ENCODE measurements around the gene TRERF1. TPM values are rescaled to one million over a fixed set of nuclear protein-coding genes. Genes with fewer than 3 reads are reported as not detected.

TRERF1 gene
- total RNA-seq, 1 donor from 2014 or later, result 3.8 TPM

DNA sequence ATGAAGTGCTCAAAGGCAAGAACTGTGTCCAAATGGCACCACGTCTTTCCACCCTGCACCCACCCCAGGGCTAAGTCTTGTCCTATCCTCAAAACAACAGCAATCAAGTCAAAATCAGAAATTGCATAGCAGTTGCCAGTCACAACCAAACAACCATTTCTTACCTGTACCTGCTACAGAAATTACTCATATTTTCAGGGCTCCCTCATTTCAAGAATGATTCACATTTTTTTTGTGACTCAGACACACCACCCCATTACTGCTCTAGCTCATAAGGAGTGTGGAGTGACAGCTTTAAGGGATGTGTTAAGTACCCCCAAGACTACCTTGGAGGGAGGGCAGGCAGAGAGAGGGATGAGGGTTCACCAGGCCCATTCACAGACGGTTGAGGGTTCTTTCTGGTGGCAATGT, 111.7 kb downstream of the TRERF1 start:
- Histone ChIP-seq H3K27me3 (no peaks in the 10 kb centered on the region), H3K36me3 (no peaks in the 10 kb centered on the region), H3K4me3 (no peak overlapping the region), H3K9me3 (no peaks in the 10 kb centered on the region), H3K27ac (no peak overlapping the region), H3K4me1 (no peaks in the 10 kb centered on the region)
- DNase-seq (no peak), ATAC-seq (no peak)
- intact Hi-C loops (cut with DNase I), result no loop called here
- TF ChIP-seq, protein P1, sequence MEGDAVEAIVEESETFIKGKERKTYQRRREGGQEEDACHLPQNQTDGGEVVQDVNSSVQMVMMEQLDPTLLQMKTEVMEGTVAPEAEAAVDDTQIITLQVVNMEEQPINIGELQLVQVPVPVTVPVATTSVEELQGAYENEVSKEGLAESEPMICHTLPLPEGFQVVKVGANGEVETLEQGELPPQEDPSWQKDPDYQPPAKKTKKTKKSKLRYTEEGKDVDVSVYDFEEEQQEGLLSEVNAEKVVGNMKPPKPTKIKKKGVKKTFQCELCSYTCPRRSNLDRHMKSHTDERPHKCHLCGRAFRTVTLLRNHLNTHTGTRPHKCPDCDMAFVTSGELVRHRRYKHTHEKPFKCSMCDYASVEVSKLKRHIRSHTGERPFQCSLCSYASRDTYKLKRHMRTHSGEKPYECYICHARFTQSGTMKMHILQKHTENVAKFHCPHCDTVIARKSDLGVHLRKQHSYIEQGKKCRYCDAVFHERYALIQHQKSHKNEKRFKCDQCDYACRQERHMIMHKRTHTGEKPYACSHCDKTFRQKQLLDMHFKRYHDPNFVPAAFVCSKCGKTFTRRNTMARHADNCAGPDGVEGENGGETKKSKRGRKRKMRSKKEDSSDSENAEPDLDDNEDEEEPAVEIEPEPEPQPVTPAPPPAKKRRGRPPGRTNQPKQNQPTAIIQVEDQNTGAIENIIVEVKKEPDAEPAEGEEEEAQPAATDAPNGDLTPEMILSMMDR (IDR thresholded peaks at IDR 0.05), result no peak

DNA sequence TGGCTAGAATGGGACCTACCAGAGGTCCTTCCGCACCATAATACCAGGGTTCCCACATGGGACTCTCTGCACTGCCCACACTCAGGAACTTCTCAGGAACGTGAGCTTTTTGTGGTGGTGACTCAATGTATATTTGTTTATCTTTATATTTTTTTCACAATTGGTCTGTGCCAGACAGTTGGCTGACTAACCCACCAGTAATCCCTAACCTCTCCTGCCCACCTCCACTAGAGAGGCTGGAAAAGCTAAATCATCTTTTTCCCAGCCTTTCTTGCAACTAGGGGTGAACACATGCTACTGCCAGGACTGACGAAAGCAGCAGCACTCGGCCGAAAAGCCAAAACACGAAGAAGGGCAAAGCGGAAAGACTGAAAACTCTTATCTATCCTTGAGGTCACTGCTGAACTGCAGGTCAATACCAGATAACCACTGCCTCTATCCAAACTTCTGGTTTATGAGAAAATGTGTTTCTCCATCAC, 112.9 kb downstream of the TRERF1 start:
- intact Hi-C loops (cut with DNase I), result no loop called here

DNA sequence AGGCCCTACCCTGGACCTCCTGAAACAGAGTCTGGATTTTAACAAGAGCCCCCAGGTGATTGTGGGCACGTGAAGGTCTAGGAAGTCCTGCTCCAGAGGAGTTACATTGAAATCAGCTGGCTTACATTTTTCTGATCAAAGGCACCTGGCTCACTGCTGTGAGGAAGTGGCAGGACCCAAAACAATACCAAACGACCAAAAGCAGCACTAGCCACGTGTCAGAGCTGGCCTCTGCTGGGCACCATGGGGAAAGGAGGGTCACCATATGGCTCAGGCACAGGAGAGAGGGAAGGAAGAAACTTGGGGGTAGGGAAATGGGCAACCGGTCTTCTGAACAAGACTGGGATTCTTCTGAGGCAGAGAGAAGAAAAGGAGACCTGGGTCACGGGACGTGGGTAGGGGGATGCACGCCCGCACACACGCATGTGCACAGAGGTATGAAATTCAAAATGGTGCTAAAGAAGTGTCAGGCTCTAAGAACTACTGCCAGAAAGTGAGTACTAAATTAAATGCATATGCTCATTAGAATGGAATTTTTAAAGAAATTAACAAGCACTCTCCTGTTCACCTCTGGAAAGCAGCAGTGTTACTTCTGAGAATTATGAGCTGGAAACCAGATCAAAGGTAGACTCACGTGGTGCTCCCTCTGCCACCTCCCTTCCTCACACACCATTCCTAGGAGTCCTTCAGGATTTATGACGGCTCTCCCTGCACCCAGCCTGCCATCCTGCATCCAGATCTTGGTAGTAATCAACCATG, 113.6 kb downstream of the TRERF1 start:
- no peak overlapping the region for H3K4me3 ChIP-seq
- no peaks in the 10 kb centered on the region for H3K36me3 ChIP-seq
- H3K27ac ChIP-seq, result no peak overlapping the region
- TF ChIP-seq, protein P1 (IDR thresholded peaks at IDR 0.05), result no peak
- intact Hi-C loops (cut with DNase I), result no loop called here
- no peaks in the 10 kb centered on the region for H3K4me1 ChIP-seq
- DNase-seq, result no peak
- no peak for ATAC-seq
- no peaks in the 10 kb centered on the region for H3K27me3 ChIP-seq
- H3K9me3 ChIP-seq, result no peaks in the 10 kb centered on the region

More for the DNA sequence above, 112.9 kb downstream of the TRERF1 start:
- Histone ChIP-seq H3K27ac (no peak overlapping the region), H3K36me3 (no peaks in the 10 kb centered on the region), H3K4me3 (no peak overlapping the region), H3K9me3 (no peaks in the 10 kb centered on the region), H3K4me1 (no peaks in the 10 kb centered on the region), H3K27me3 (no peaks in the 10 kb centered on the region)
- ATAC-seq, result no peak
- DNase-seq, result no peak
- TF ChIP-seq, protein P1 (IDR thresholded peaks at IDR 0.05), result no peak

DNA sequence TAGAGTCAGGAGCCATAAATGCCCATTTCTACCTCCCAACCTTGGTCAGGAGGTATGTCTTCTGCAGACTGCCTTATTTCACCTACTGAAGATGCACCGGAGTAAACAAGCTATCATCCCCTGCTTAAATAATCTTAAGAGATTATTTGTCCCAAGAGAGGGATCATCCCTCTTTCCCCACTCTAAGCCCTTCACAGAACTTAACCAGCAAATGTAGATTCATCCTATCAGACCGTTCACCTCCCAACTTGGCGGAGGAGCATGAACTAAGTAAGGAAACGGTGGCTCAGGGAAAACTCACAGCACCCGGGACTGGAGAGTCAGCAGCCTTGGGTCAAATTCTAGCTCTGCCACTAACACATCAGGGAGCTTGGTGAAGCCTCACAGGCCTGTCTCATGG, 115.3 kb downstream of the TRERF1 start:
- DNase-seq (no peak), ATAC-seq (no peak)
- Histone ChIP-seq H3K4me3 (no peak overlapping the region), H3K27ac (no peak overlapping the region), H3K36me3 (no peaks in the 10 kb centered on the region), H3K4me1 (no peaks in the 10 kb centered on the region), H3K27me3 (no peaks in the 10 kb centered on the region), H3K9me3 (no peaks in the 10 kb centered on the region)
- intact Hi-C loops (cut with DNase I), result no loop called here
- TF ChIP-seq, protein P1 (IDR thresholded peaks at IDR 0.05), result no peak

DNA sequence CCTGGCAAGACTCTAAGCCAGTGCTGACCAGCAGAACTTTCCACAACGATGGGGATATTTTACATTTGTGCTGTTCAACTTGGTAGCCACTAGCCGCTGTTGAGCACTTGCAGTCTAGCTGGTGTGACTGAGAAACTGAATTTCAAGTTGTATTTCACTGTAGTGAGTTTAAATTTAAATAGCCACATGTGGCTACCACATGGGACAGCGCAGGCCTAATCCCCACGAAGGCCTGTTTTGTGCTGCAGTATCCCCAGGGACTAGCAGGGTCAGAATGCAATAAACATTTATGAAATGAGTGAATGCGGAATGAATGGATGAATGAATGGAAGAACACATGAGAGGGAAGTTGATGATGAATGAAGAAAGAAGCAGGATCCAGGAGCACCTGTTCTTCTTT, 115.8 kb downstream of the TRERF1 start:
- Histone ChIP-seq H3K27ac (no peak overlapping the region), H3K36me3 (no peaks in the 10 kb centered on the region), H3K9me3 (no peaks in the 10 kb centered on the region), H3K27me3 (no peaks in the 10 kb centered on the region), H3K4me1 (no peaks in the 10 kb centered on the region), H3K4me3 (no peak overlapping the region)
- DNase-seq (no peak), ATAC-seq (no peak)
- TF ChIP-seq, protein P1 (IDR thresholded peaks at IDR 0.05), result no peak
- intact Hi-C loops (cut with DNase I), result no loop called here

Measured in upper lobe of right lung (tissue), 1 donor.